Measurements from ENCODE around the gene TUSC2.

DNA sequence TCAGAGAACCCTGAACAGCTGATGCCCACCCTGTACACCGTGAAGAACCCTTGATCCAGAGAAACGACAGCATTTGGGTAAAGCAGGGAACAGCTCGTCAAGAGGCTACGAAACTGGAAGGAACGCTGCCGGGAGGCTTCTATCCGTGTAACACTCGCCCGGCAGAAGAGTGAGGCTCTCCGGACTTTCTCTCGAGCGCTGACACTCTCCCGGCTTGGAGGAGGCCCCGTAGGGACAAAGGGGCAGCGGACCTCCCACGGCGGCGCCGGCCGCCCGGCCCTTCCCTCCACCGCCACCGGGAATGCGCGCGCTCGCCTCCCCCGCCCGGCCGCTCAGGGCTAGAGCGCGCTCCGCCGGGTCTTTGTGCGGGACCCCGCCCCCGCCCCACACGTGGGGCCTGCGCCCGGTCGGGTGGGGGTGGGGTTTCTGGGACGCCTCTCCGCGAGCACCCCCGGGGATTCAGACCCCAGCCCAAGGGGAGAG is 7.1 kb downstream of the TUSC2 start:
- TF ChIP-seq CTCF (IDR thresholded peaks at IDR 0.05; ENCODE audit: insufficient read depth, low read depth, low read length) (no peak), EZH2 (IDR thresholded peaks at IDR 0.05; ENCODE audit: insufficient read depth, low read length) (no peak)
